ENCODE measurements around the gene AGBL1. TPM values are rescaled to one million over a fixed set of nuclear protein-coding genes. Genes with fewer than 3 reads are reported as not detected.

Gene AGBL1
- polyA plus RNA-seq, 1 experiment, result not detected

GRCh38 chr15:86329311-86330013, 249.8 kb downstream of the AGBL1 start:
- CTCF ChIA-PET, result no interaction called here
- POLR2A ChIA-PET, result no interaction called here
- DNase-seq (ENCODE audit: low read depth, low spot score), result no peak
- Histone ChIP-seq H3K4me3 (ENCODE audit: low read depth, low read length) (no peak overlapping the region), H3K27me3 (ENCODE audit: control insufficient read depth, insufficient read depth, low read length) (no peaks in the 10 kb centered on the region), H3K27ac (ENCODE audit: low read depth, low read length) (no peak overlapping the region), H3K9me3 (ENCODE audit: control insufficient read depth, insufficient read depth, low read length) (peaks cover 25% of the 10 kb centered on the region)
- TF ChIP-seq, protein P1, sequence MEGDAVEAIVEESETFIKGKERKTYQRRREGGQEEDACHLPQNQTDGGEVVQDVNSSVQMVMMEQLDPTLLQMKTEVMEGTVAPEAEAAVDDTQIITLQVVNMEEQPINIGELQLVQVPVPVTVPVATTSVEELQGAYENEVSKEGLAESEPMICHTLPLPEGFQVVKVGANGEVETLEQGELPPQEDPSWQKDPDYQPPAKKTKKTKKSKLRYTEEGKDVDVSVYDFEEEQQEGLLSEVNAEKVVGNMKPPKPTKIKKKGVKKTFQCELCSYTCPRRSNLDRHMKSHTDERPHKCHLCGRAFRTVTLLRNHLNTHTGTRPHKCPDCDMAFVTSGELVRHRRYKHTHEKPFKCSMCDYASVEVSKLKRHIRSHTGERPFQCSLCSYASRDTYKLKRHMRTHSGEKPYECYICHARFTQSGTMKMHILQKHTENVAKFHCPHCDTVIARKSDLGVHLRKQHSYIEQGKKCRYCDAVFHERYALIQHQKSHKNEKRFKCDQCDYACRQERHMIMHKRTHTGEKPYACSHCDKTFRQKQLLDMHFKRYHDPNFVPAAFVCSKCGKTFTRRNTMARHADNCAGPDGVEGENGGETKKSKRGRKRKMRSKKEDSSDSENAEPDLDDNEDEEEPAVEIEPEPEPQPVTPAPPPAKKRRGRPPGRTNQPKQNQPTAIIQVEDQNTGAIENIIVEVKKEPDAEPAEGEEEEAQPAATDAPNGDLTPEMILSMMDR (IDR thresholded peaks at IDR 0.05; ENCODE audit: low read depth, low read length), result no peak

DNA sequence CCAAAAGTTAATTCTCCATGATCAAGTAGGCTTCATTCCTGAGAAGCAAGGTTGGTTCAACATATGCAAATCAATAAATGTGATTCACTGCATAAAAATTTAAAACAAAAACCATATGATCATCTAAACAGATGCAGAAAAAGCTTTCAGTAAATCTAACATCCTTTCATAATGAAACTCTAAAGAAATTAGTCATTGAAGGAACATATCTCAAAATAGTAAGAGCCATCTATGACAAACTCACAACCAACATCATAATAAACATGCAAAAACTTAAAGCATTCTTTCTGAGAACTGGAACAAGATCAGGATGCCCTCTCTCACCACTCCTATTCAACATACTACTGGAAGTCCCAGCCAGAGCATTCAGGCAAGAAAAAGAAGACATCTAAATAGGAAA, 254.1 kb downstream of the AGBL1 start:
- TF ChIP-seq, protein P1 (IDR thresholded peaks at IDR 0.05; ENCODE audit: low read depth, low read length), result no peak
- peaks cover 17% of the 10 kb centered on the region for H3K9me3 ChIP-seq (ENCODE audit: control insufficient read depth, insufficient read depth, low read length)
- H3K27ac ChIP-seq (ENCODE audit: low read depth, low read length), result no peak overlapping the region
- no peak for DNase-seq (ENCODE audit: low read depth, low spot score)
- POLR2A ChIA-PET, result no interaction called here
- H3K27me3 ChIP-seq (ENCODE audit: control insufficient read depth, insufficient read depth, low read length), result no peaks in the 10 kb centered on the region
- no peak overlapping the region for H3K4me3 ChIP-seq (ENCODE audit: low read depth, low read length)
- CTCF ChIA-PET, result no interaction called here

DNA sequence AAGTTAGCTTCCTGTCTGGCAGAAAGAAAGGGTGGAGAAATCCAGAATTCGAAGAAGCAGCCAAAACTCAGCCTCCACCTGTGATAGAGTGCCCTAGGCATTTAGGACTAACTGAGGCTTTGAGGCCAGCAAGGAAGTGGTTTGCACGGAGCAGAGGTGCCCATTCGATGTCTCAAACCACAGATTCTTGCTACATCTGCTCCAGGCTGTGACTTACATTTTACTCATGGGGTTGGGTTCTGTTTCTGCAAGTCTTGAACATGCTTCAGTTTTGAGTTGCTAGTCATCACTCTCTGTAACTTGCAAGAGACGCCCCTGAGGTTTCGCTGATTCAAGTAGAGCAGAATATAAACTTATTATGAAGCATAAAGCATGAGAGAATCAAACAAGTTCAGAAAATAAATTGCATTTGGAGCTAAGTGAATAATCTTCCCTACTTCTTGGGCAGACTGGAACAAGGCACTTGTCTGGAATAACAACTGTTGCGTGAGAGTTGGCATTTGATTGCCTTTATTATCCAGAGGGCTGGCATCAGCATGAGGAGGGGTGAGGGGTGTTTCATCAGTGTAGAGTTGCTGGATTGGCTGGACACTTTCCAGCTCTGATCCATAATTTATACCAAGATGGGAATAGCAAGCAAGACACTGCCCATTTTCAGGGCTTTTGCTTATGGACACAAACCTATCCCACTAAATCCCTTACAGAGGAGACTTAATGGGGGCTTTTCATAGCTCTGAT, 256.5 kb downstream of the AGBL1 start:
- Histone ChIP-seq H3K27ac (ENCODE audit: low read depth, low read length) (no peak overlapping the region), H3K9me3 (ENCODE audit: control insufficient read depth, insufficient read depth, low read length) (peaks cover 17% of the 10 kb centered on the region), H3K4me3 (ENCODE audit: low read depth, low read length) (no peak overlapping the region), H3K27me3 (ENCODE audit: control insufficient read depth, insufficient read depth, low read length) (no peaks in the 10 kb centered on the region)
- ChIA-PET CTCF (no interaction called here), POLR2A (no interaction called here)
- DNase-seq (ENCODE audit: low read depth, low spot score), result no peak
- TF ChIP-seq, protein P1 (IDR thresholded peaks at IDR 0.05; ENCODE audit: low read depth, low read length), result no peak

DNA sequence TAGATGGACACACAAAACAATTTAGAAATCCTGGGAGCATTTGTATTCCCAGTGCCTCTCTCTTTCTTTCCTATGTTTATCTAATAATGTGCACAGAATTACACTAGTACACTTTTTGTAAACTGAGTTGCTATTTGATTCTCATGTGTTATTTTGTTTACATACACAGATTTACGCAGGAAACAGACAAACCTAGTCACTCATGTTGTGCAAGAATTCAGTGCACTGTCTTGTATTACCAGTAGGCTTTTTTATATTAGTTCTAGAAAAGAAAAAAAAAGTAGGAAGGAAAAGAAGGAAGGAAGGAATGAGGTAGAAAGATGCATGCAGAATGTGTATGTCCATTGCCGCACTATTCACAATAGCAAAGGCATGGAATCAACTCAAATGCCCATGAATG, 257.4 kb downstream of the AGBL1 start:
- ChIA-PET CTCF (interaction anchor here (0.5 kb wide), 1 partner anchor 11 kb away, joined by 7 read pairs; no protein-coding TSS in a partner anchor), POLR2A (no interaction called here)
- Histone ChIP-seq H3K9me3 (ENCODE audit: control insufficient read depth, insufficient read depth, low read length) (peaks cover 17% of the 10 kb centered on the region), H3K4me3 (ENCODE audit: low read depth, low read length) (no peak overlapping the region), H3K27ac (ENCODE audit: low read depth, low read length) (no peak overlapping the region), H3K27me3 (ENCODE audit: control insufficient read depth, insufficient read depth, low read length) (no peaks in the 10 kb centered on the region)
- no peak for DNase-seq (ENCODE audit: low read depth, low spot score)
- TF ChIP-seq, protein P1 (IDR thresholded peaks at IDR 0.05; ENCODE audit: low read depth, low read length), result no peak

GRCh38 chr15:86347245-86347644, 267.6 kb downstream of the AGBL1 start:
- TF ChIP-seq, protein P1 (IDR thresholded peaks at IDR 0.05; ENCODE audit: low read depth, low read length), result no peak
- peaks cover 8% of the 10 kb centered on the region; the same call in 1 of the 2 replicates for H3K9me3 ChIP-seq (ENCODE audit: control insufficient read depth, insufficient read depth, low read length)
- no peak overlapping the region for H3K27ac ChIP-seq (ENCODE audit: low read depth, low read length)
- ChIA-PET POLR2A (no interaction called here), CTCF (no interaction called here)
- no peak overlapping the region for H3K4me3 ChIP-seq (ENCODE audit: low read depth, low read length)
- H3K27me3 ChIP-seq (ENCODE audit: control insufficient read depth, insufficient read depth, low read length), result no peaks in the 10 kb centered on the region
- no peak for DNase-seq (ENCODE audit: low read depth, low spot score)
